Subcutaneous adipose tissue (tissue), 4 donors: ENCODE results near the gene USP38. TPM values are rescaled to one million over a fixed set of nuclear protein-coding genes. Genes with fewer than 3 reads are reported as not detected.

Experiments used
- total RNA-seq, 4 donors: library from RNA; depleted of rRNA; stranded (reverse); fragments of >200 nt; gene quantifications; one replicate each; pipeline ENCODE4 v1.1.0, GENCODE V29; 2016
- TF ChIP-seq, protein P1 (sequence below): fragments of 450-650 bp; IDR thresholded peaks from one replicate; pipeline ENCODE4 v1.5.1; 2016; ENCODE audit warnings: low read depth, mild to moderate bottlenecking, control low read depth, antibody characterized with exemption, moderate library complexity

The USP38 gene
- total RNA-seq, 4 donors from 2014 or later = 18.1 to 27.2 (median 20.0) TPM

DNA sequence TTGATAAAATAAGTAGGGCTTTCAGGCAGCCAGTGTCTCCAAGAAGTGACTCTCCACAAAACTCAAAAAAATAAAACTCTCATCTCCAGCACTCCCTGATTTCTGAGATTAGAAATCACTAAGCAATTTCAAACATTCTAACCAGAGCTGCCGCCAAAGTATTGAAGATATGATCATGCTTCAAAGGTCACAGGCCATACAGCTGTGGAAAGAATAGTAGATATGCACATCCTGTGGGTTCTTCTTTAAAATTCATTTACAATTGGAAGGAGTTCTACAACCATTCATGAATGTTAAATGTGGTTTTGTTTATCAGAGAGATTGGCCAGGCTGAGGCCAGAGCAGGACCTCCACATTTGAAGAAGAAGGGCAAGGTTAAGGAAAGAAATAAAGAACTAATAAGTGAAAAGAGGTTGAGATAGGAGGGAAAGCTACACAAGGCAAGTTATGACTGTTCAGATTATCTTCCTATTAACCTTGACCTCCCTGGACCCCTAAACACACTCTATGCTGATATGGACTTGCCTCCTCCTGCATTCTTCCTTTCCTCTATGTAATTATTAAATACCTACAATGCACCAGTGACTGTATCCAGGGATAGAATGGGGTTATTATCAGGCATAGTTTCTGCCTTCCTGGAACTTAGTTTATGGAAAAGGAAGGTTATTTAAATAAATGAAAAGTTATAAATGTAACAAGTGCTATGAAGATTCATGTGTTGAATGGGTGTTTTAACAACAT, 56.4 kb downstream of the USP38 start:
- TF ChIP-seq, protein P1, sequence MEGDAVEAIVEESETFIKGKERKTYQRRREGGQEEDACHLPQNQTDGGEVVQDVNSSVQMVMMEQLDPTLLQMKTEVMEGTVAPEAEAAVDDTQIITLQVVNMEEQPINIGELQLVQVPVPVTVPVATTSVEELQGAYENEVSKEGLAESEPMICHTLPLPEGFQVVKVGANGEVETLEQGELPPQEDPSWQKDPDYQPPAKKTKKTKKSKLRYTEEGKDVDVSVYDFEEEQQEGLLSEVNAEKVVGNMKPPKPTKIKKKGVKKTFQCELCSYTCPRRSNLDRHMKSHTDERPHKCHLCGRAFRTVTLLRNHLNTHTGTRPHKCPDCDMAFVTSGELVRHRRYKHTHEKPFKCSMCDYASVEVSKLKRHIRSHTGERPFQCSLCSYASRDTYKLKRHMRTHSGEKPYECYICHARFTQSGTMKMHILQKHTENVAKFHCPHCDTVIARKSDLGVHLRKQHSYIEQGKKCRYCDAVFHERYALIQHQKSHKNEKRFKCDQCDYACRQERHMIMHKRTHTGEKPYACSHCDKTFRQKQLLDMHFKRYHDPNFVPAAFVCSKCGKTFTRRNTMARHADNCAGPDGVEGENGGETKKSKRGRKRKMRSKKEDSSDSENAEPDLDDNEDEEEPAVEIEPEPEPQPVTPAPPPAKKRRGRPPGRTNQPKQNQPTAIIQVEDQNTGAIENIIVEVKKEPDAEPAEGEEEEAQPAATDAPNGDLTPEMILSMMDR = no peak

DNA sequence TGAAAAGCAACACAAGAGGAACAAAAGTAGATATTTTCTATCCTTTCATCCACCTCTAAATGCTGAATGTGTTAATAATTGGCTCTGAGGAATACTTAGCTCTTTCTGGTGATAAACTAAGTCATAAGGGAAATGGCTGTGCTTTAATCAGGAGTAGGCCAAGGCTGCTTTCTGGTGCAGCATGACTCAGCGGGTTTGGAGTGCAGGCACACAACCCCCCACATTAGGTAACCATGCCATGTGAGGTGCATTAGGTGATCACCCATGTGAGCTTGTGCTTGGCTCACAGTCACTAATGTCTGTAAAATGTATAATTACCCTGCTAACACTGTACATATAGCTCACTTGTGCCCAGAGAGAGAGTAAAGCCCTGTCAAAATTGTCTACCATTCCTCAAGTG, 57.2 kb downstream of the USP38 start:
- TF ChIP-seq, protein P1 = no peak

DNA sequence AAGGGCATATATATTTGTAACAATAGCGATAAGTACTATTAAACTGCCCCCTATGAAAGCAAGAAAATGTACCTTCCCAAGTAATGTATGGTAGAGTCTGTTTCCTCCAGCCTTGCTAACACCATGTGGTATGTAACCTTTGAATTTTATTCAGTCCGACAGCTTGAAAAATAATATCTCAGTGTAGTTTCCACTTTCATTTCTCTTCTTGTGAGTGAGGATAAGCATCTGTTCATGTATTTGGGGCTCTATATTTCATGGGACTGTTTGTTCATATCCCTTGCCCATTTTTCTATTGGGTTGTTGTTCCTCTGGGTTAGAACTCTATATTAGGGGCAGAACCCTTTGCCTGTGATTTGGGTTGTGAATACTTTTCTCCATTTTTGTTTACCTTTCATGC, 58.3 kb downstream of the USP38 start:
- TF ChIP-seq, protein P1 = no peak

DNA sequence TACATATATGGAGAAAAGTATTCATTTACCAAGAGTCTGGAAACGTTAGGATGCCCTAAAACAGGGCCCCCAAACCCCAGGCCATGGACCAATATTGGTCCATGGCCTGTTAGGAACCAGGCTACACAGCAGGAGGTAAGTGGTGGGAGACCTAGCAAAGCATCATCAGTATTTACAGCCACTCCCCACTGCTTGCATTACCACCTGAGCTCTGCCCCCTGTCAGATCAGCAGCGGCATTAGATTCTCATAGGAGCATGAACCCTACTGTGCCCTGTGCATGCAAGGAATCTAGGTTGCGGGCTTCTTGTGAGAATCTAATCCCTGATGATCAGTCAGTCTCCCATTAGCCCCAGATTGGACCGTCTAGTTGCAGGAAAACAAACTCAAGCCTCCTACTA, 62.3 kb downstream of the USP38 start:
- TF ChIP-seq, protein P1 = no peak

DNA sequence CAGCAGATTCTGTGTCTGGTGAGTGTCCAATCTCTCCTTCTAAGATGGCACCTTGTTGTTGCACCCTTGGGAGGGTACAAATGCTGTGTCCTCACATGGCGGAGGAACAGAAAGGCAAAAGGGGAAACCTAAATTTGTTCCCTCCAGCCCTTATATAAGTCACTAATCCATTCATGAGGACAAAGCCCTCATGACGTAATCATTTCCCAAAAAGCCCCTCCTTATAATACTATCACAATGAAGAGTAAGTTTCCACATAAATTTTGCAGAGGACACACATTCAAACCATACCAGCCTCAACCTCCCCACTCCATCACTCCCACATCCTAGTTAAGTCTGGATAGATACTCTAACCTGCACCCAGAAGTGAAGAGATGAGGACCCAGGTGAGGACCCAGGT, 63.1 kb downstream of the USP38 start:
- TF ChIP-seq, protein P1 = no peak

DNA sequence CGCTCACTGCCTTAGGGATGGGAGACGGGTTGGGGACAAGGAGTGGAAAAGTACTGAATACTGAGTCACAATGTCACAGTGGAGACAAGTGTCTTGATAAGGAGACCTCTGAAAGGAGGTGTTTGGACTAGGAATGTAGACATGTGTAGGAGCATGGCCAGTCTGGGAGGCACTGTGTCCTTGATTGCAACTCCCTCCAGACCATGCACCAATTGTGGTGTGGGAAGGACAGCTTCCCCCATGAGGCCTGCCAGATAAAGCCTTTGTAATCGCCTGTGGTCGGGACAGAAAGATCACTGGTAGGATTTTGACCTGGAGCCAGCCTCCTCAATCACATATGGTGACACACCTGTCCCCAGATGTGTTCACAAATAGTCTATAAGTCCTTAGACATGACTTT, 64.1 kb downstream of the USP38 start:
- TF ChIP-seq, protein P1 = no peak

DNA sequence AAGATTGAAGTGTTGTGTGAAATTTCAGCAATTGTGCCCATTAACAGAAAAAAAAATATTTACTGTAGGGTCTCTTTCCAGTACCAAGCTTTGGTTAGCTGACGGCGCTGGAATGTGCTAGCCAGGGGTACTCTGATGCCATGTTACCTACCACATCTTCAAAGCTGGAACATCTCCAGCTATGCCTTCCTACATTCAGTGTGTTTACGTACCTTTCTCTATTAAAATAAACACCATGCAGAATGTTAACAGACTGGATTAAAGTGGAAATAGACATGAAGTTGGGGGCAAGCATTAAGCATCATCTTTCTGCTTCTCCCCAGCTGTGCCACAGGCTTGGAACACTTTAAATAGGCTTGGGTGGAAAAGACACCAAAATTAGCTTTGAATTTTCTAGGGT, 65.9 kb downstream of the USP38 start:
- TF ChIP-seq, protein P1 = no peak
